ENCODE results near the gene SMURF1. TPM values are rescaled to one million over a fixed set of nuclear protein-coding genes. Genes with fewer than 3 reads are reported as not detected.
"Not testable (repeated sequence)": the region's sequence is repeated elsewhere in the genome, so short reads cannot be mapped to it uniquely, and the experiment has no call there.

Gene SMURF1
- total and polyA plus RNA-seq, 2 of the 8 experiments (the other 6 are each of a cell fraction or from before 2014, with no cell fraction given), result 9.6 to 24.5 TPM

GRCh38 chr7:99163669-99164068, 19.8 kb upstream of the SMURF1 start:
- H2AFZ ChIP-seq (ENCODE audit: low read length); POLR2A ChIA-PET (ENCODE audit: partially characterized antibody); H3K27me3 ChIP-seq (replicated peaks in 1 of 4; ENCODE audit: control insufficient read depth in 3 of 4, extremely low read depth in 1 of 4, insufficient read depth in 3 of 4, low read length in 3 of 4); H3K56ac ChIP-seq (replicated peaks; ENCODE audit: insufficient read length, low read depth, low read length); H3K14ac ChIP-seq (ENCODE audit: insufficient read length); H3K27ac ChIP-seq (ENCODE audit: low read depth, low read length); H2AK5ac ChIP-seq (ENCODE audit: low read depth, low read length); H3K9me3 ChIP-seq (ENCODE audit: insufficient read depth in 2 of 2, low read depth in 1 of 2, low read length in 1 of 2); H3K4me1 ChIP-seq (replicated peaks in 1 of 4; ENCODE audit: control insufficient read depth in 3 of 4, insufficient read depth in 4 of 4, low read length in 3 of 4); H2BK12ac ChIP-seq (ENCODE audit: low read depth, low read length); H3K4me2 ChIP-seq (ENCODE audit: insufficient read depth in 1 of 2, low read depth in 2 of 2, low read length in 2 of 2); H3K4me3 ChIP-seq (ENCODE audit: extremely low read depth in 1 of 4, insufficient read depth in 2 of 4, low read depth in 3 of 4, low read length in 4 of 4); H3K23me2 ChIP-seq (ENCODE audit: low read depth, low read length); H3K36me3 ChIP-seq (ENCODE audit: control insufficient read depth in 2 of 4, insufficient read depth in 4 of 4, low read length in 3 of 4); H2BK5ac ChIP-seq (ENCODE audit: low read depth, low read length); DNase-seq (ENCODE audit: low read depth in 1 of 2, low spot score in 2 of 2); H4K8ac ChIP-seq (ENCODE audit: extremely low read depth, insufficient read depth, low read length); FAIRE-seq; H4K91ac ChIP-seq (replicated peaks; ENCODE audit: insufficient read length, low read length); H3K18ac ChIP-seq (ENCODE audit: extremely low read depth, low read length); H3K79me2 ChIP-seq (ENCODE audit: control insufficient read depth in 1 of 2, insufficient read depth in 2 of 2, low read length in 2 of 2); H3K23ac ChIP-seq (ENCODE audit: insufficient read length); CTCF ChIA-PET (ENCODE audit: partially characterized antibody); H4K20me1 ChIP-seq (replicated peaks in 1 of 2; ENCODE audit: control insufficient read depth in 1 of 2, insufficient read depth in 2 of 2, low read length in 2 of 2); H3K4ac ChIP-seq (replicated peaks; ENCODE audit: insufficient read length, low read depth, low read length); H4K5ac ChIP-seq (ENCODE audit: insufficient read length, low read depth, low read length); H2BK15ac ChIP-seq (ENCODE audit: low read length); H3K79me1 ChIP-seq (ENCODE audit: low read depth, low read length); H2BK120ac ChIP-seq (replicated peaks; ENCODE audit: low read depth, low read length); H2BK20ac ChIP-seq (ENCODE audit: low read length); H3K9ac ChIP-seq (replicated peaks in 1 of 4; ENCODE audit: extremely low read depth in 1 of 4, low read depth in 3 of 4, low read length in 3 of 4): not testable (repeated sequence)
- WGBS, 2 experiments (ENCODE audit: extremely low coverage in 1 of 2, insufficient coverage in 1 of 2, insufficient read length in 1 of 2, insufficient replicate concordance in 2 of 2, low coverage in 1 of 2, low lambda C conversion rate in 2 of 2, missing lambda C conversion rate in 1 of 2), result 88% methylated on average over 4 of the region's 4 CpGs; no CpG with 5 or more reads in 1 of the 2 experiments

Measured in H1 (cell line).